NCI-H2196 treated with DMSO at 0.1 percent for 48 hours (cell line): ENCODE measurements around the gene C12orf56.

Experiments used
- DNase-seq: peaks from one replicate; lab custom pipeline; 2025; ENCODE audit not compliant: unreplicated experiment; lab: John Stamatoyannopoulos, UW

Gene C12orf56

DNA sequence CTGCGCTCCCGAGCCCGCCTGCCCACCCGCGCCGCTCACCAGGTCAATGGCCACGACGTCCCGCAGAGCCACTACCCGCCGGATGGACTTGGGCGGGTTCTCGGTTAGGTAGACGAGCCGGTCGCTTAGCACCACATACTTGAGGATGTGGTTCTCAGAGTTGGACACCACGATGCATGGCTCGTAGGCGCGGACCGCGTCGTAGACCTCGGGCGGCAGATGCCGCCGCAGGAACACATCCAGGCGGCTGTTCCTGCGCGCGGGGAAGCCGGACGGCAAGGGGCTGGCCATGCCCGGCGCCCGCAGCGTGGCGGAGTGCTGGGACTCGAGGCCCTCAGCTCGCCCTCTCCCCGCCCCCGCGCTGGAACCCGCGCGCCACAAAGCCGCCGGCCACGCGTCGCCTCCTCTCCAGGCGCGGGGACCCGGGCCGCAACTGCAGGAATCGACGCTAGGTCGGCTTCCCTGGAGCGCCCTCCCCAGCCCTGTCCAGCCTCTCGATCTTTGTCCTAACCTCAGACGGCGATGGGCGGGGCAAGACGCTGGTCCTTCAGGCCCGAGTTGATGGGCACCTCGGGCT is at the start of gene C12orf56:
Gene C12orf56, minus strand, starts transcription at position 484 of the 577 bp plus-strand sequence. Its CDS starts 193 bp downstream, at position 291.
- no peak for DNase-seq

- no peak for DNase-seq
Measured at GRCh38 chr12:64440100-64440499, 49.5 kb upstream of the C12orf56 start.

DNA sequence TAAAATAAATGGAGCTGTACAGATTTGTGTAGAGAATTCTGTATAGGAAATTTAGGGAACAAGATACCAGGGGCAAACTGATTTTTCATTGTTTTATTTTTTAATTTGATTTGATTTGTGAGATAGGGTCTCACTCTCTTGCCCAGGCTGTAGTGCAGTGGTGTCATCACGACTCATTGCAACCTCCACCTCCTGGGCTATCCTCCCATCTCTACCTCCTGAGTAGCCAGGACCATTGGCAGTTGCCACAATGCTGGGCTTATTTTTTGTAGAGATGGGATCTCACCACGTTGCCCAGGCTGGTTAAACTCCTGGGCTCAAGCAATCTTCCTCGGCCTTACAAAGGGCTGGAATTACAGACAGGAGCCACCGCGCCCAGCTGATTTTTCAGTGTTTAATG is 43.4 kb upstream of the C12orf56 start:
- no peak for DNase-seq

DNA sequence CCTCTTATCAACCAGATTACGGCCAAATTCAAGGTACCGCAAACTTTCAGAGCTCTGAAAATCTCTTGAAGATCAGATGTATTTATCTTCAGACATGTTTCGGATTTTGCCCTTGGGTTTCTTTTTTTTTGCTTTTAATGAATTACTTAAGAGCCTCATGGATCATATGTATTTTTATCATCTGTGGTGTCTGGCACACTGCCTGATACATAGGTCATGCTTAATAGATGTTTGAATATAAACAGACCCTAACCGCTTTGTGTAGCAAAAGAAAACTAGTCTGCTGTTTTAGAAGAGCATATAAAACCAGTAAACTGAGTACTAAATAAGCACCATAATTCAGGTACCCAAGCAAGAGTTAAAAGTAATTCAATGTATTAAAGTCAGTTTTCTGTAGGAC is 41.2 kb upstream of the C12orf56 start:
- DNase-seq = no peak

GRCh38 chr12:64430886-64431285 is 40.3 kb upstream of the C12orf56 start:
- DNase-seq = no peak

DNA sequence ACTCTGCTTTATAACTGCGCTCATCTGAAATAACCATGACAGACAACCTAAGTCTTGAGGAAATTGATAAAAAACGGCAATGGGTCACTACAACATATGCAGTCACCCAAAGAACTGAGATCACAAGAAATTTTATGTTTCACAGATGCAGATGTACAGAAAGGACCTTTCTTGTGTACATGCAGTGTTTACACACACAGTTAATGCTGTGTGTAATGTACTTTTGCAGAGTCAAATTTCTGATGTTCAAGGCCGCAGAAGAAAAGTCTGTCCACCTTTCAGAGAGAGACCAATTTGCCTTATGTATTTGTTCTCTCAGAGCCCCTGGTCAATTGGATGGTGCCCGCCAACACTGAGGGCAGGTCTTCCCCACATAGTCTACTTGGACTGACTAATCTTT is 38.4 kb upstream of the C12orf56 start:
- no peak for DNase-seq

DNA sequence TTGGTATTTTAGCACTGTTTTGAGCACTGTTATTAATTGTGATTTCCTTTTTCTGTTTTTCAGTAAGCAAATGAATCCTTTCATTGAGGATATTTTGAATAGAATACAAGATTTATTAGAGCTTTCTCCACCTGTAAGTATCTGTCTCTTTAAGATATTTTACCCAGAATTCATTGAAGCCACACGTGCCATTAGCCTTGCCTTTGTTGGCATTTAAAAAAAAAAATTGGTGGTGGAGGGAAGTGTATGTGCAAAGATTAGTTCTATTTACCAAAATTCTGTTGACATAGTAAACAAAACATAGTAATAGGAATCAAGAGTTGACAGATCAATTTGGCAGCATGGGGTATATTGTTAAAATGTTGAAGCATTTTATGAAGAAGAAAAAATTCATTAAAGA is 37.4 kb upstream of the C12orf56 start:
- no peak for DNase-seq

- DNase-seq = no peak
Measured at GRCh38 chr12:64419696-64420095, 29.1 kb upstream of the C12orf56 start.

GRCh38 chr12:64418209-64418608 is 27.7 kb upstream of the C12orf56 start:
- DNase-seq = no peak

DNA sequence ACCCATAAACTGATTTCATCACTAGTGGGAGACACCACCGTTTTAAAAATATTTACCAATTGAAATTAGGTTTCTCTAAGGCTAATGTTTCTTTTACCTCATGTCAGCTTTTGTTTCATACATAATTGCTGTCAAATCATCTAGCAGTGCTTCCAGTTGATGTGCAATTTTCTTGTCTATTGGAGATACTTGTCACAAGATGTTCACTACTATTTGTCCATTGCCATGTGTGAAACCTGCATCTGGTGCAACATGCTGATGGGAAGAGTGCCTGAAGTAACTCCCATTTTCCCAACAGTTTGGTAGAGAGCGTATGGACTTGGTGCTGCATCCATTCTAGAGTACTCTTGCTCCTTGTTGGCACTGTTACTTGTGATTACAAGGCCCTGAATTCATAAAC is 23.3 kb upstream of the C12orf56 start:
- no peak for DNase-seq

GRCh38 chr12:64412459-64412858 is 21.9 kb upstream of the C12orf56 start:
- DNase-seq = no peak

- no peak for DNase-seq
Measured at GRCh38 chr12:64411427-64411826, 20.9 kb upstream of the C12orf56 start.

DNA sequence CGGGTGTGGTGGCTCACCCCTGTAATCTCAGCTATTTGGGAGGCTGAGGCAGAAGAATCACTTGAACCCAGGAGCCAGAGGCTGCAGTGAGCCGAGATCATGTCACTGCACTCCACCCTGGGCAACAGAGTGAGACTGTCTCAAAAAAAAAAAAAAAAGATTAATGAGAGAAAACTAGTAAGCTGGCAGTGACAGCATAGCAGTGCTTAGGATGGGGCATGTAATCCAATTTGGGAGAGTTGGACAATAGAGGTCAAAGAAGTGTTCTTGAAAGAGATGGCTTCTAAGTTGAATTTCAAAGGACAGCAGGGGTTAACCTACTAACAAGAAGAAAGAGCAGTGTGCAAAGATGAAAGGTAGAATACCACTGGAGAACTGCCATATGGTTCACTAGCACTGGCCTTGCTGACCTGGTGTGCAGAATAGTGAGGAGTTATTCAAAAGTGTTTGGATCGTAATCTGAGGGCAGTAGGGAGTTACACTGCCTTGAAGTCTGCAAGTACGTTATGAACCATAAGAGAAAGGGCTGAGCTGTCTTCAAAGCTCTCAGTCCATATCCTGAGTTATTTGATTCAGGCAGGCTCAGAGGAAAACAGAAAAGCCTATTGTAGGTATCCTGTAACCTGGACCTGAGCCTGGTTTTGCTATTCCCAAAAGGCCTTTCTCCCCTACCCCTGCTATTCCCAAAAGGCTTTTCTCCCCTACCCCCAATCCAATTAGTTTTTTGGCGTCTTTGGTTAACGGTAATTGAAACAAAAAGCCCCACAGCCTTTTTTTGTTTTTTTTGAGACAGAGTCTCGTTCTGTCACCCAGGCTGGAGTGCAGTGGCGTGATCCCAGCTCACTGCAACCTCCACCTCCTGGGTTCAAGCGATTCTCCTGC is 17.0 kb upstream of the C12orf56 start:
- no peak for DNase-seq

GRCh38 chr12:64404470-64405256 is 14.1 kb upstream of the C12orf56 start:
- DNase-seq = no peak

DNA sequence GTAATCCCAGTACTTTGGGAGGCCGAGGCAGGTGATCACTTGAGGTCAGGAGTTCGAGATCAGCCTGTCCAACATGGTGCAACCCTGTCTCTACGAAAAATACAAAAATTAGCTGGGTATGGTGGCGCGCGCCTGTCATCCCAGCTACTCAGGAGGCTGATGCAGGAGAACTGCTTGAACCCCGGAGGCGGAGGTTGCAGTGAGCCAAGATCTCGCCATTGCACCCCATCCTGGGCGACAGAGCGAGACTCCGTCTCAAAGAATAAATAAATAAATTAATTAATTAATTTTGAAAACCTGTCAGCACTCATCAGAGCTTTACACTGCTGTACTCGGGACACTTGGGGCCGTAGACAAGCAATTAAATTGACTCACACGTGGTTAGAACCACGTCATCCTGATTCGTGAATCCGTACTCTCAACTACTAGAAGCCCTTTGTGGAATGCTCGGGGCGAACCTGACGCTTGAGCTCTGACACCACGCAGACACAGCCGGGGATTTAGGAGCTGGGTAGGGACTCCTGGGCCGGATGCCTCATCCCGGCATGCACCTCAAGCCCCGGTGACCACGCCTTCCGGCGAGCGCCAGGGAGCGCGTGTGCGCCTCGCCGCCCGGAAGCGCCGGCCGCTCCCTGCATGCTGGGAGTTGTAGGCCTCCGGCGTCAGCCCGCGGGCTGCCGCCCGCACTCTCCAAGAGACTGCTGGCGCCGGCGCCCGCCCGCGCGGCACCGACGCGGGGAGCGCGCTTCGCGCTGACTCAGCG is 13.3 kb upstream of the C12orf56 start, which contains the start of gene XPOT:
Gene XPOT, plus strand, starts transcription at position 686 of the 763 bp plus-strand sequence. CDS start 5,644 bp downstream, outside the sequence.
- DNase-seq = peak; percentile 91

- DNase-seq = no peak
Measured at GRCh38 chr12:64402181-64402580, 11.6 kb upstream of the C12orf56 start.

DNA sequence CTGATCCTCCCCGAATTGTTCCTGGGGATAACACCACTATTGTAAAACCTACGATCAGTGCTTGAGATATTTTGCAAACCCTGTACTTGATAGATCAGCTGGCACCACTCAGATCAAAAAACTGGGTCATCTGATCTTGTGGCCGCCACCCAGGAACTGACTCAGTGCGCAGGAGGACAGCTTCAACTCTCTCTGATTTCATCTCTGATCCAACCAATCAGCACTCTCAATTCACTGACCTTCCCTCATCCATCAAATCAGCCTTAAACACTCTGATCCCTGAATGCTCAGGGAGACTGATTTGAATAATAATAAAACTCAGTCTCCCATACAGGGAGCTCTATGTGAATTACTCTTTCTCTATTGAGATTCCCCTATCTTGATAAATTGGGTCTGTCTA is 9.5 kb upstream of the C12orf56 start:
- no peak for DNase-seq

DNA sequence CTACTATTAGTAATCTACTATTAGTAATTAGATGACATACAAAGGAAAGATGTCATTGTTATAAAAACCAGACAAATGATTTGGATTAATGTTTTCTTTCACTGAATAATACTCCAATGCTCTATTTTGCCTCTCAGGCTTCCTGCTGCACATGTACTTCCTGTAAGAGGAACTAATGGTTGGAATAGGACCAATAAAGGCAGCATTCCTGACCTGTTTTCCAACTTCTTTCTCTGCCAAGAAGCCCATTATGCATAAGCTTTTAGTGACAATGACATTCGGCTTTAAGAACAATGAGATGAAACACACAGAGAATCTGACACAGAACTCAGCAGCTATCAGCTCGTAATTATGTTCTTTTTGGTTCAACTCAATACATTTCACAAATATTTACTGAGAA is 5.2 kb upstream of the C12orf56 start:
- DNase-seq = no peak

GRCh38 chr12:64392221-64392620 is 1.7 kb upstream of the C12orf56 start:
- no peak for DNase-seq

GRCh38 chr12:64389154-64389553 is 1.4 kb downstream of the C12orf56 start:
- DNase-seq = no peak
